SK-N-SH treated with all-trans-retinoic acid at 6 μM for 48 hours (cell line): ENCODE measurements around the gene MVB12B.

Source experiments
- ATAC-seq: fragments of 200-7000 bp; cut with Tn5 transposase; 3 replicates; pipeline ENCODE4 v1.9.1; 2020; ENCODE audit warnings: mild to moderate bottlenecking, moderate library complexity
- ARNTL ChIP-seq: fragments of 450-650 bp; formaldehyde crosslinking; IDR thresholded peaks from 2 replicates; pipeline ENCODE4 v1.5.0; 2020; ENCODE audit warnings: low read depth, mild to moderate bottlenecking, moderate library complexity, borderline replicate concordance
- BACH2 ChIP-seq: fragments of 250-450 bp; sonication (Bioruptor Pico); IDR thresholded peaks from 2 replicates; pipeline ENCODE4 v1.9.0; 2021; ENCODE audit warnings: mild to moderate bottlenecking, borderline replicate concordance
- CREB5 ChIP-seq: fragments of 250-450 bp; sonication (Bioruptor Pico); IDR thresholded peaks from 2 replicates; pipeline ENCODE4 v1.5.1; 2020; ENCODE audit warnings: low read depth, mild to moderate bottlenecking, moderate library complexity
- CSDC2 ChIP-seq: fragments of 250-450 bp; sonication (Bioruptor Pico); IDR thresholded peaks from 2 replicates; pipeline ENCODE4 v1.5.0; 2020; ENCODE audit warnings: mild to moderate bottlenecking, moderate library complexity
- ESRRG ChIP-seq: fragments of 250-450 bp; sonication (Bioruptor Pico); IDR thresholded peaks from 2 replicates; pipeline ENCODE4 v1.6.1; 2021; ENCODE audit warnings: mild to moderate bottlenecking
- GLIS3 ChIP-seq: fragments of 250-450 bp; sonication (Bioruptor Pico); IDR thresholded peaks from 2 replicates; pipeline ENCODE4 v1.5.0; 2020; ENCODE audit warnings: mild to moderate bottlenecking, moderate library complexity
- ISL1 ChIP-seq: fragments of 250-450 bp; sonication (Bioruptor Pico); IDR thresholded peaks from 2 replicates; pipeline ENCODE4 v2.1.2; 2022; ENCODE audit warnings: mild to moderate bottlenecking, moderate library complexity
- OSR1 ChIP-seq: fragments of 250-450 bp; sonication (Bioruptor Pico); IDR thresholded peaks from 2 replicates; pipeline ENCODE4 v1.8.0; 2022; ENCODE audit warnings: moderate library complexity, mild to moderate bottlenecking, inconsistent platforms
- PATZ1 ChIP-seq: fragments of 250-450 bp; sonication (Bioruptor Pico); IDR thresholded peaks from 2 replicates; pipeline ENCODE4 v1.8.0; 2020; ENCODE audit warnings: mild to moderate bottlenecking, moderate library complexity, borderline replicate concordance
- PPARA ChIP-seq: fragments of 250-450 bp; sonication (Bioruptor Pico); IDR thresholded peaks from 2 replicates; pipeline ENCODE4 v1.5.0; 2020; ENCODE audit warnings: mild to moderate bottlenecking, borderline replicate concordance
- RARB ChIP-seq: fragments of 250-450 bp; sonication (Bioruptor Pico); IDR thresholded peaks from 2 replicates; pipeline ENCODE4 v1.8.0; 2021; ENCODE audit warnings: mild to moderate bottlenecking, moderate library complexity
- SNAI2 ChIP-seq: fragments of 250-450 bp; sonication (Bioruptor Pico); IDR thresholded peaks from 2 replicates; pipeline ENCODE4 v1.5.0; 2020; ENCODE audit warnings: mild to moderate bottlenecking, moderate library complexity
- TCF4 ChIP-seq: fragments of 250-450 bp; sonication (Bioruptor Pico); IDR thresholded peaks from 2 replicates; pipeline ENCODE4 v1.8.0; 2021; ENCODE audit warnings: mild to moderate bottlenecking, moderate library complexity, borderline replicate concordance
- TOX ChIP-seq: fragments of 250-450 bp; sonication (Bioruptor Pico); IDR thresholded peaks from 2 replicates; pipeline ENCODE4 v1.8.0; 2021; ENCODE audit warnings: mild to moderate bottlenecking, moderate library complexity, borderline replicate concordance
- ZC3H10 ChIP-seq: fragments of 250-450 bp; sonication (Bioruptor Pico); IDR thresholded peaks from 2 replicates; pipeline ENCODE4 v1.5.1; 2021; ENCODE audit warnings: mild to moderate bottlenecking, moderate library complexity
- ZFP3 ChIP-seq: fragments of 250-450 bp; sonication (Bioruptor Pico); IDR thresholded peaks from 2 replicates; pipeline ENCODE4 v1.5.0; 2020; ENCODE audit warnings: mild to moderate bottlenecking, moderate library complexity
- ZFP30 ChIP-seq: fragments of 450-650 bp; formaldehyde crosslinking; IDR thresholded peaks from 2 replicates; pipeline ENCODE4 v1.5.0; 2022; ENCODE audit warnings: mild to moderate bottlenecking, moderate library complexity
- ZNF70 ChIP-seq: fragments of 450-650 bp; formaldehyde crosslinking; IDR thresholded peaks from 2 replicates; pipeline ENCODE4 v1.5.0; 2020; ENCODE audit warnings: mild to moderate bottlenecking, moderate library complexity
- ZNF8 ChIP-seq: fragments of 450-650 bp; formaldehyde crosslinking; IDR thresholded peaks from 2 replicates; pipeline ENCODE4 v1.5.0; 2020; ENCODE audit warnings: mild to moderate bottlenecking, moderate library complexity
- TF ChIP-seq, protein P1 (sequence below): fragments of 250-450 bp; sonication (Bioruptor Pico); IDR thresholded peaks from 2 replicates; pipeline ENCODE4 v1.5.1; 2021; ENCODE audit warnings: mild to moderate bottlenecking, moderate library complexity
- TF ChIP-seq, protein P2 (sequence below): fragments of 250-450 bp; sonication (Bioruptor Pico); IDR thresholded peaks from 2 replicates; pipeline ENCODE4 v1.5.0; 2020; ENCODE audit warnings: mild to moderate bottlenecking, moderate library complexity

The MVB12B gene

GRCh38 chr9:126386088-126386487 is 59.5 kb downstream of the MVB12B start:
- ATAC-seq = peak; percentile 65
- TF ChIP-seq CSDC2 (CRISPR knock-in tag) = no peak
- no peak for TF ChIP-seq ESRRG
- TF ChIP-seq PATZ1 (CRISPR knock-in tag) = no peak
- no peak for TF ChIP-seq ISL1 (CRISPR knock-in tag)
- no peak for TF ChIP-seq ARNTL
- TF ChIP-seq ZNF70 (CRISPR knock-in tag) = no peak
- TF ChIP-seq ZC3H10 = no peak
- TF ChIP-seq CREB5 (CRISPR knock-in tag) = no peak

DNA sequence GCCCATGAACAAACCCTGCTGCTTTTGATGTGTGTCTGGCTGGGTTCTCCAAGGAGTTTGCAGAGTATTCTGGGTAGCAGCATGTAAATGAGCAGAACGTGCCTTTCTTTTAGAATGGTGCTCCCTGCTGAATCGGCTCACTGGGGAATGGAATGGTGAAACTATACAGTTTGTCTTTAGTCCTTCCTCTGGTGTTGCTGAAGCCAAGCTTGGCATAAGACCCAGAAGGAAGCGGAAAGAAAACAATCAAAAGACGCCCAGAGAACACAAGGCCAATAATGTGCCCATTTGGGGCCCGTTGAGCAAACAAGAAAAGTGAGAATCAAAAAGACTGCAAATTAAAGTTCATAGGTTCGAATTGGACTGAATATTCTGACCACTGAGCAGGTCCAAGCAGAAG is 60.1 kb downstream of the MVB12B start:
- TF ChIP-seq ZC3H10 (no peak), PPARA (no peak), ZFP3 (no peak), SNAI2 (CRISPR knock-in tag) (no peak), ZFP30 (CRISPR knock-in tag) (no peak), ZNF70 (CRISPR knock-in tag) (no peak), TCF4 (CRISPR knock-in tag) (no peak), CSDC2 (CRISPR knock-in tag) (no peak), RARB (no peak)
- TF ChIP-seq, protein P1, sequence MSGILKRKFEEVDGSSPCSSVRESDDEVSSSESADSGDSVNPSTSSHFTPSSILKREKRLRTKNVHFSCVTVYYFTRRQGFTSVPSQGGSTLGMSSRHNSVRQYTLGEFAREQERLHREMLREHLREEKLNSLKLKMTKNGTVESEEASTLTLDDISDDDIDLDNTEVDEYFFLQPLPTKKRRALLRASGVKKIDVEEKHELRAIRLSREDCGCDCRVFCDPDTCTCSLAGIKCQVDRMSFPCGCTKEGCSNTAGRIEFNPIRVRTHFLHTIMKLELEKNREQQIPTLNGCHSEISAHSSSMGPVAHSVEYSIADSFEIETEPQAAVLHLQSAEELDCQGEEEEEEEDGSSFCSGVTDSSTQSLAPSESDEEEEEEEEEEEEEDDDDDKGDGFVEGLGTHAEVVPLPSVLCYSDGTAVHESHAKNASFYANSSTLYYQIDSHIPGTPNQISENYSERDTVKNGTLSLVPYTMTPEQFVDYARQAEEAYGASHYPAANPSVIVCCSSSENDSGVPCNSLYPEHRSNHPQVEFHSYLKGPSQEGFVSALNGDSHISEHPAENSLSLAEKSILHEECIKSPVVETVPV (CRISPR knock-in tag) = no peak

DNA sequence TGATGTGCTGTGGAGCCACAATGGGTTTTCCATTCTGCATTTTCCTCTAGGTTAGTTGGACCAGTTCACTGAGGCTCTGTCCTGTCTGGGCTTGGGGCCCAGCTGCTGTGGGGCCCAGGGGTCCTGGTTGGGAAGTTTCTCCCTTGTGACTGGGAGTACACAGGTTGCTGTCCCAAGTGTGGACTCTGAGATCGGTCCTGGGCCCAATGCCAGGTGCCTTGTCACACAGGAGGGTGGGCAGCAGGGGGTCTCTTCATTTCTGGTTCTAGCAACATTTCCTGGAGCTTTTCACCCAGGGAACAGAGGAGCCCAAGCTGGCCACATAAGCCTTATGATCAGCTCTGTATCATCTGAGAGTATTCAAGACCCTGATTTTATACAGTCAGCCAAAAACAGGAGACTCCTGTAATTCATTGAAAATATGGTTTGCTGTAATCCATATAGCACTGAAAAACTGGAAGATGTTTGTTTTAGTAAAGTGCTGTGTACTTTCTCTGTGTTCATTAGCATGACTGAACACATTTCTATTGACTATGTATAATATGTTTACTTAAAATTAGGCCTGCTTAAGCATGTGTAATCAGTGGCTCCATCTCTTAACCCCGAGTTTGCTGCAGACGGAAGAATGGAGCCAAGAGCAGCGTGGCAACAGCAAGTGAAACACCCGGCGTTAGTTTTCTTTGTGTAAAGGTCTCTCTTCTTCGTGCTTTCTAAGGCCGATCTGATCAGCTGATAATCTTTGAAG is 62.5 kb downstream of the MVB12B start:
- ATAC-seq = no peak
- TF ChIP-seq, protein P1 (CRISPR knock-in tag) = no peak
- TF ChIP-seq SNAI2 (CRISPR knock-in tag) = no peak
- TF ChIP-seq ZFP3 = no peak
- TF ChIP-seq ESRRG = no peak
- TF ChIP-seq PPARA = no peak
- TF ChIP-seq GLIS3 (CRISPR knock-in tag) = no peak
- TF ChIP-seq ZFP30 (CRISPR knock-in tag) = no peak
- no peak for TF ChIP-seq TOX (CRISPR knock-in tag)
- TF ChIP-seq CREB5 (CRISPR knock-in tag) = no peak
- no peak for TF ChIP-seq BACH2 (CRISPR knock-in tag)
- TF ChIP-seq ZNF70 (CRISPR knock-in tag) = no peak
- TF ChIP-seq, protein P2, sequence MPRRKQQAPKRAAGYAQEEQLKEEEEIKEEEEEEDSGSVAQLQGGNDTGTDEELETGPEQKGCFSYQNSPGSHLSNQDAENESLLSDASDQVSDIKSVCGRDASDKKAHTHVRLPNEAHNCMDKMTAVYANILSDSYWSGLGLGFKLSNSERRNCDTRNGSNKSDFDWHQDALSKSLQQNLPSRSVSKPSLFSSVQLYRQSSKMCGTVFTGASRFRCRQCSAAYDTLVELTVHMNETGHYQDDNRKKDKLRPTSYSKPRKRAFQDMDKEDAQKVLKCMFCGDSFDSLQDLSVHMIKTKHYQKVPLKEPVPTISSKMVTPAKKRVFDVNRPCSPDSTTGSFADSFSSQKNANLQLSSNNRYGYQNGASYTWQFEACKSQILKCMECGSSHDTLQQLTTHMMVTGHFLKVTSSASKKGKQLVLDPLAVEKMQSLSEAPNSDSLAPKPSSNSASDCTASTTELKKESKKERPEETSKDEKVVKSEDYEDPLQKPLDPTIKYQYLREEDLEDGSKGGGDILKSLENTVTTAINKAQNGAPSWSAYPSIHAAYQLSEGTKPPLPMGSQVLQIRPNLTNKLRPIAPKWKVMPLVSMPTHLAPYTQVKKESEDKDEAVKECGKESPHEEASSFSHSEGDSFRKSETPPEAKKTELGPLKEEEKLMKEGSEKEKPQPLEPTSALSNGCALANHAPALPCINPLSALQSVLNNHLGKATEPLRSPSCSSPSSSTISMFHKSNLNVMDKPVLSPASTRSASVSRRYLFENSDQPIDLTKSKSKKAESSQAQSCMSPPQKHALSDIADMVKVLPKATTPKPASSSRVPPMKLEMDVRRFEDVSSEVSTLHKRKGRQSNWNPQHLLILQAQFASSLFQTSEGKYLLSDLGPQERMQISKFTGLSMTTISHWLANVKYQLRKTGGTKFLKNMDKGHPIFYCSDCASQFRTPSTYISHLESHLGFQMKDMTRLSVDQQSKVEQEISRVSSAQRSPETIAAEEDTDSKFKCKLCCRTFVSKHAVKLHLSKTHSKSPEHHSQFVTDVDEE (CRISPR knock-in tag) = no peak
- no peak for TF ChIP-seq ZC3H10
- TF ChIP-seq OSR1 (CRISPR knock-in tag) = no peak
- no peak for TF ChIP-seq ZNF8
- TF ChIP-seq, all 23 proteins: peak for 0

More for the DNA sequence above, 60.1 kb downstream of the MVB12B start:
- ATAC-seq = no peak
